Heart left ventricle (tissue), 16 donors: ENCODE data around the gene KIAA0825. TPM values are rescaled to one million over a fixed set of nuclear protein-coding genes. Genes with fewer than 3 reads are reported as not detected.
"Not testable (repeated sequence)": the region's sequence is repeated elsewhere in the genome, so short reads cannot be mapped to it uniquely, and the experiment has no call there.

Experiments
- ATAC-seq, 4 donors: fragments of 200-7000 bp; cut with Tn5 transposase; one replicate each; pipeline ENCODE4 v1.9.1; 2020 to 2022; ENCODE audit warnings: moderate library complexity in 4 of 4, mild to moderate bottlenecking in 3 of 4, moderate number of reproducible peaks in 1 of 4
- DNase-seq, 5 donors: peaks; one replicate each; pipeline ENCODE4 v3.0.0-alpha.2; 2020
- H3K27ac ChIP-seq, 12 donors: fragments of 200-600 bp; sonication (generic) in 4 of 12; one replicate each; pipeline versions ENCODE4 v1.5.0 to v1.8.0; 2016 to 2022; ENCODE audit warnings: mild to moderate bottlenecking in 2 of 12
- H3K27me3 ChIP-seq, 9 donors: fragments of 200-600 bp; sonication (generic) in 2 of 9; one replicate each; pipeline versions ENCODE4 v1.5.1 to v1.8.0; 2016 to 2022; ENCODE audit warnings: mild to moderate bottlenecking in 3 of 9
- H3K36me3 ChIP-seq, 9 donors: fragments of 200-600 bp; sonication (generic) in 2 of 9; one replicate each; pipeline versions ENCODE4 v1.5.0 to v1.8.0; 2018 to 2022; ENCODE audit warnings: mild to moderate bottlenecking in 2 of 9
- H3K4me1 ChIP-seq, 12 donors: fragments of 200-600 bp; sonication (generic) in 4 of 12; one replicate each; pipeline versions ENCODE4 v1.5.0 to v1.8.0; 2016 to 2022; ENCODE audit warnings: mild to moderate bottlenecking in 3 of 12
- H3K4me3 ChIP-seq, 12 donors: fragments of 200-600 bp; sonication (generic) in 4 of 12; one replicate each; pipeline versions ENCODE4 v1.5.0 to v1.8.0; 2017 to 2022; ENCODE audit warnings: mild to moderate bottlenecking in 9 of 12, moderate library complexity in 4 of 12
- H3K9me3 ChIP-seq, 12 donors: fragments of 200-600 bp; sonication (generic) in 4 of 12; one replicate each; pipeline versions ENCODE4 v1.5.0 to v1.8.0; 2016 to 2022; ENCODE audit warnings: mild to moderate bottlenecking in 1 of 12
- CTCF ChIP-seq, 12 donors: fragments of 200-600 bp; sonication (generic) in 4 of 12; IDR thresholded peaks; one replicate each; pipeline versions ENCODE4 v1.5.0 to v1.8.0; 2018 to 2022; ENCODE audit warnings: antibody characterized with exemption in 12 of 12, mild to moderate bottlenecking in 5 of 12
- POLR2A ChIP-seq, 2 donors: fragments of 450-650 bp; IDR thresholded peaks; one replicate each; pipeline ENCODE4 v1.6.1; 2017; ENCODE audit warnings: antibody characterized with exemption in 2 of 2, mild to moderate bottlenecking in 2 of 2, moderate library complexity in 2 of 2
- WGBS, 4 donors: extraction: QIAGEN DNeasy Blood & Tissue Kit in 2 of 4; methylation state at CpG; one replicate each; pipeline versions ENCODE4 v1.1.5 to v1.1.7; 2013 to 2018; 5-methylcytosine and 5-hydroxymethylcytosine counted together
- intact Hi-C, 10 donors: fragments of 100-400 bp; cut with DNase I; formaldehyde crosslinking; loops; one replicate each; pipeline versions ENCODE4 v1.11.1 to v1.14.2; 2022
- polyA plus RNA-seq, 2 donors: library from polyadenylated mRNA; stranded (reverse); fragments of 200-250 nt; gene quantifications; one replicate each; pipeline ENCODE4 v1.2.3, GENCODE V29; 2013
- total RNA-seq, 9 donors: library from RNA; depleted of rRNA in 2 of 9; stranded (reverse); fragments of >200 nt in 2 of 9; fragmentation: NEBNext Ultra II Directional in 3 of 9; extraction: Animal tissue kit (Norgen Biotek cat#: 25700) in 3 of 9; gene quantifications; one replicate each; pipeline versions ENCODE4 v1.1.0 to v1.2.4, GENCODE V29; 2016 to 2023
- donor health status: ischemic (EF 13 %, LVEDD 7.1; RV severe dilation, severe dysfunction).
- donor health status: healthy with polysubstance abuse.
- donor health status: DM: no; HTN: yes; CAD: no.
- donor health status: DM: no; HTN: no; CAD: no.
- donor health status: ischemic (EF 25% LVEDD 6.9; RV normal size, moderate dysfunction).
- donor health status: ischemic (EF 25% LVEDD 5.7; RV mildly dilated, moderate dysfunction).
- donor health status: healthy.
- donor health status: DM: yes; HTN: yes; CAD: no.
- donor health status: ischemic (EF 35%, LVEDD 5.7; RV mildly dilated, moderate dysfunction).
- donor health status: nonischemic (EF 11% LVEDD 7.7; RV severe dilation, severe dysfunction).
- donor health status: DM: yes; HTN: yes; CAD: no.
- donor health status: PGD.
- donor health status: ischemic (EF 29% LVEDD 5.4; RV normal size, mild dysfunction).
- donor health status: nonischemic (EF 23%, LVEDD 6.1; RV moderate dilation, normal function).

KIAA0825 gene
- total and polyA plus RNA-seq, 11 donors, result 0.27 to 4.1 (median 2.4) TPM

GRCh38 chr5:94180761-94181160, 437.6 kb downstream of the KIAA0825 start:
- H3K27me3 ChIP-seq, result no peaks in the 10 kb centered on the region
- no peaks in the 10 kb centered on the region for H3K36me3 ChIP-seq
- no peak for TF ChIP-seq POLR2A (IDR thresholded peaks at IDR 0.05)
- TF ChIP-seq CTCF (IDR thresholded peaks at IDR 0.05), result no peak
- H3K4me3 ChIP-seq, result no peak overlapping the region
- ATAC-seq (no peak), DNase-seq (no peak)
- H3K4me1 ChIP-seq, result no peaks in the 10 kb centered on the region
- no peaks in the 10 kb centered on the region for H3K9me3 ChIP-seq
- no peak overlapping the region for H3K27ac ChIP-seq
- intact Hi-C loops, result no loop called here

GRCh38 chr5:94175912-94176311, 442.5 kb downstream of the KIAA0825 start:
- H3K4me3 ChIP-seq, result no peak overlapping the region
- no peaks in the 10 kb centered on the region for H3K9me3 ChIP-seq
- no peaks in the 10 kb centered on the region for H3K36me3 ChIP-seq
- TF ChIP-seq POLR2A (IDR thresholded peaks at IDR 0.05), result no peak
- no peak for ATAC-seq
- H3K27me3 ChIP-seq, result no peaks in the 10 kb centered on the region
- no peak for DNase-seq
- intact Hi-C loops, result no loop called here
- H3K27ac ChIP-seq, result no peak overlapping the region
- 88 to 94% (median 92%) methylated on average over 1 of the region's 1 CpG for WGBS, 4 donors
- no peaks in the 10 kb centered on the region for H3K4me1 ChIP-seq

- 70 to 78% (median 76%) methylated on average over 2 of the region's 2 CpGs for WGBS, 4 donors
- ATAC-seq, result no peak
- TF ChIP-seq POLR2A (IDR thresholded peaks at IDR 0.05) (no peak), CTCF (IDR thresholded peaks at IDR 0.05) (no peak)
- no peaks in the 10 kb centered on the region for H3K9me3 ChIP-seq
- no peaks in the 10 kb centered on the region for H3K4me1 ChIP-seq
- no peaks in the 10 kb centered on the region for H3K27me3 ChIP-seq
- no peaks in the 10 kb centered on the region for H3K36me3 ChIP-seq
- H3K4me3 ChIP-seq, result no peak overlapping the region
- DNase-seq, result no peak
- intact Hi-C loops, result no loop called here
- no peak overlapping the region for H3K27ac ChIP-seq
These were observed 443.5 kb downstream of the KIAA0825 start for GRCh38 chr5:94174748-94175411.

- no peaks in the 10 kb centered on the region for H3K4me1 ChIP-seq
- H3K27ac ChIP-seq, result no peak overlapping the region
- no peak overlapping the region for H3K4me3 ChIP-seq
- WGBS, 4 donors, result 93 to 98% (median 98%) methylated on average over 1 of the region's 1 CpG
- H3K27me3 ChIP-seq, result no peaks in the 10 kb centered on the region
- ATAC-seq, result no peak
- no peak for DNase-seq
- H3K36me3 ChIP-seq, result no peaks in the 10 kb centered on the region
- TF ChIP-seq POLR2A (IDR thresholded peaks at IDR 0.05) (no peak), CTCF (IDR thresholded peaks at IDR 0.05) (no peak)
- H3K9me3 ChIP-seq, result no peaks in the 10 kb centered on the region
- intact Hi-C loops, result no loop called here
These were observed 445.3 kb downstream of the KIAA0825 start for GRCh38 chr5:94173100-94173499.

- not testable (repeated sequence) for H3K27me3 ChIP-seq
- WGBS, 4 donors, result 82 to 93% (median 87%) methylated on average over 3 of the region's 3 CpGs
These were observed 447.3 kb downstream of the KIAA0825 start for GRCh38 chr5:94171070-94171469.

GRCh38 chr5:94170158-94170557, 448.2 kb downstream of the KIAA0825 start:
- H3K36me3 ChIP-seq, intact Hi-C loops, DNase-seq, H3K4me1 ChIP-seq, H3K4me3 ChIP-seq, ATAC-seq, H3K27me3 ChIP-seq, H3K9me3 ChIP-seq, H3K27ac ChIP-seq: not testable (repeated sequence)
- WGBS, 4 donors, result 88 to 92% (median 89%) methylated on average over 6 of the region's 6 CpGs

More at GRCh38 chr5:94171070-94171469, 447.3 kb downstream of the KIAA0825 start:
- DNase-seq, ATAC-seq, H3K9me3 ChIP-seq, H3K4me1 ChIP-seq, H3K4me3 ChIP-seq, intact Hi-C loops, H3K36me3 ChIP-seq, H3K27ac ChIP-seq: not testable (repeated sequence)
